Mesendoderm (in vitro differentiated cells): ENCODE data around the gene C12orf57.

Source experiments
- DNase-seq: peaks from one replicate; pipeline ENCODE4 v3.0.0; 2013
- H2AK5ac ChIP-seq: 2 replicates; pipeline ENCODE4 v1.6.1; 2013; ENCODE audit warnings: low read length, inconsistent platforms
- H2BK120ac ChIP-seq: 2 replicates; pipeline ENCODE4 v1.6.1; 2013; ENCODE audit warnings: low read depth, mild to moderate bottlenecking, low read length, moderate library complexity, mixed read lengths
- H2BK15ac ChIP-seq: replicated peaks from 2 replicates; pipeline ENCODE4 v1.6.1; 2013; ENCODE audit warnings: low read depth, mild to moderate bottlenecking, moderate library complexity
- H2BK5ac ChIP-seq: 2 replicates; pipeline ENCODE4 v1.6.1; 2013; ENCODE audit warnings: low read length, inconsistent platforms
- H3K18ac ChIP-seq: 2 replicates; pipeline ENCODE4 v1.6.1; 2013; ENCODE audit warnings: mild to moderate bottlenecking, low read length, mixed read lengths
- H3K23ac ChIP-seq: one replicate; pipeline ENCODE4 v1.6.1; 2013; ENCODE audit warnings: low read length
- H3K27ac ChIP-seq: 2 replicates; pipeline ENCODE4 v1.5.1; 2013; ENCODE audit warnings: low read depth, mild to moderate bottlenecking, inconsistent platforms, low read length, moderate library complexity
- H3K27me3 ChIP-seq: 2 replicates; pipeline ENCODE4 v1.6.1; 2013; ENCODE audit warnings: low read length, control low read depth, mild to moderate bottlenecking, inconsistent platforms; ENCODE audit not compliant: insufficient read depth, poor library complexity
- H3K36me3 ChIP-seq: 2 replicates; pipeline ENCODE4 v1.6.1; 2013; ENCODE audit warnings: low read length, inconsistent platforms; ENCODE audit not compliant: control insufficient read depth, insufficient read depth
- H3K4ac ChIP-seq: one replicate; pipeline ENCODE4 v1.6.1; 2013; ENCODE audit warnings: low read depth, mild to moderate bottlenecking, low read length, moderate library complexity
- H3K4me1 ChIP-seq: 2 replicates; pipeline ENCODE4 v1.6.1; 2013; ENCODE audit warnings: low read depth, low read length, inconsistent platforms; ENCODE audit not compliant: control insufficient read depth
- H3K4me2 ChIP-seq: 2 replicates; pipeline ENCODE4 v1.6.1; 2013; ENCODE audit warnings: low read length
- H3K4me3 ChIP-seq: 2 replicates; pipeline ENCODE4 v1.5.1; 2013; ENCODE audit warnings: mild to moderate bottlenecking, low read length
- H3K56ac ChIP-seq: one replicate; pipeline ENCODE4 v1.6.1; 2013; ENCODE audit warnings: low read length
- H3K79me1 ChIP-seq: 2 replicates; pipeline ENCODE4 v1.6.1; 2013; ENCODE audit warnings: low read length, inconsistent platforms
- H3K79me2 ChIP-seq: 2 replicates; pipeline ENCODE4 v1.6.1; 2013; ENCODE audit warnings: mild to moderate bottlenecking, low read length; ENCODE audit not compliant: control insufficient read depth, insufficient read depth
- H3K9ac ChIP-seq: 2 replicates; pipeline ENCODE4 v1.6.1; 2013; ENCODE audit warnings: low read length, inconsistent platforms
- H4K5ac ChIP-seq: one replicate; pipeline ENCODE4 v1.6.1; 2013; ENCODE audit warnings: low read length
- H4K8ac ChIP-seq: one replicate; pipeline ENCODE4 v1.6.1; 2013; ENCODE audit warnings: low read depth, mild to moderate bottlenecking, control low read depth, low read length, moderate library complexity
- WGBS: extraction: QIAGEN DNeasy Blood & Tissue Kit; methylation state at CpG from one replicate; pipeline ENCODE4 v1.1.7; 2013; ENCODE audit warnings: low lambda C conversion rate, missing lambda C conversion rate; ENCODE audit not compliant: insufficient coverage; ENCODE audit errors: extremely low coverage; 5-methylcytosine and 5-hydroxymethylcytosine counted together

The C12orf57 gene

GRCh38 chr12:6923003-6923732 is 20.7 kb upstream of the C12orf57 start:
- no peaks in the 10 kb centered on the region for H3K27me3 ChIP-seq
- H3K36me3 ChIP-seq = no peaks in the 10 kb centered on the region
- H4K8ac ChIP-seq = no peak overlapping the region
- no peak overlapping the region for H3K27ac ChIP-seq
- no peak overlapping the region for H2BK120ac ChIP-seq
- no peak overlapping the region for H3K4me3 ChIP-seq
- H3K9ac ChIP-seq = no peak overlapping the region
- no peaks in the 10 kb centered on the region for H3K79me1 ChIP-seq
- H2BK5ac ChIP-seq = no peak overlapping the region
- no peaks in the 10 kb centered on the region for H3K79me2 ChIP-seq
- H3K4me1 ChIP-seq = peaks cover 13% of the 10 kb centered on the region
- H3K18ac ChIP-seq = no peak overlapping the region
- no peak overlapping the region for H3K56ac ChIP-seq
- no peak overlapping the region for H2AK5ac ChIP-seq
- no peak overlapping the region for H3K23ac ChIP-seq
- H3K4me2 ChIP-seq = no peak overlapping the region
- no peak overlapping the region for H3K4ac ChIP-seq
- WGBS = no CpG with 5 or more reads among the region's 10 CpGs
- DNase-seq = no peak
- no peak overlapping the region for H2BK15ac ChIP-seq
- no peak overlapping the region for H4K5ac ChIP-seq

GRCh38 chr12:6923851-6924250 is 20.0 kb upstream of the C12orf57 start:
- no peak overlapping the region for H3K18ac ChIP-seq
- H3K9ac ChIP-seq = no peak overlapping the region
- H3K79me1 ChIP-seq = no peaks in the 10 kb centered on the region
- DNase-seq = no peak
- H3K4ac ChIP-seq = no peak overlapping the region
- WGBS = no CpG with 5 or more reads among the region's 6 CpGs
- peaks cover 13% of the 10 kb centered on the region for H3K4me1 ChIP-seq
- H3K4me2 ChIP-seq = no peak overlapping the region
- H2BK15ac ChIP-seq = no peak overlapping the region
- no peak overlapping the region for H3K4me3 ChIP-seq
- no peak overlapping the region for H3K23ac ChIP-seq
- peaks cover 5% of the 10 kb centered on the region for H3K79me2 ChIP-seq
- no peak overlapping the region for H3K27ac ChIP-seq
- no peaks in the 10 kb centered on the region for H3K36me3 ChIP-seq
- no peak overlapping the region for H2BK120ac ChIP-seq
- no peaks in the 10 kb centered on the region for H3K27me3 ChIP-seq
- no peak overlapping the region for H3K56ac ChIP-seq
- no peak overlapping the region for H4K8ac ChIP-seq
- no peak overlapping the region for H4K5ac ChIP-seq
- no peak overlapping the region for H2AK5ac ChIP-seq
- H2BK5ac ChIP-seq = no peak overlapping the region

- H4K5ac ChIP-seq = no peak overlapping the region
- no peak overlapping the region for H2BK15ac ChIP-seq
- peak overlapping the region; percentile 86 for H3K56ac ChIP-seq
- no CpG with 5 or more reads among the region's 1 CpG for WGBS
- H3K4ac ChIP-seq = peak overlapping the region; percentile 44
- peaks cover 19% of the 10 kb centered on the region for H3K4me1 ChIP-seq
- H3K4me3 ChIP-seq = no peak overlapping the region
- H3K18ac ChIP-seq = peak overlapping the region; percentile 19
- H3K23ac ChIP-seq = peak overlapping the region; percentile 91
- peak overlapping the region; percentile 5 for H2BK120ac ChIP-seq
- H4K8ac ChIP-seq = no peak overlapping the region
- peaks cover 19% of the 10 kb centered on the region for H3K79me2 ChIP-seq
- peak; percentile 62 for DNase-seq
- H3K9ac ChIP-seq = peak overlapping the region; percentile 92
- no peaks in the 10 kb centered on the region for H3K27me3 ChIP-seq
- no peaks in the 10 kb centered on the region for H3K36me3 ChIP-seq
- H2AK5ac ChIP-seq = peak overlapping the region; percentile 22
- H2BK5ac ChIP-seq = peak overlapping the region; percentile 89
- H3K27ac ChIP-seq = peak overlapping the region; percentile 94
- peaks cover 4% of the 10 kb centered on the region for H3K79me1 ChIP-seq
- H3K4me2 ChIP-seq = no peak overlapping the region
Measured at GRCh38 chr12:6925239-6925539, 18.6 kb upstream of the C12orf57 start.

GRCh38 chr12:6925540-6926279 is 18.1 kb upstream of the C12orf57 start:
- WGBS = no CpG with 5 or more reads among the region's 8 CpGs

GRCh38 chr12:6927379-6928021 is 16.3 kb upstream of the C12orf57 start, which contains the start of gene ATN1:
Gene ATN1, plus strand, starts transcription at chr12:6927959. Its CDS starts 6,043 bp downstream, at chr12:6934002.
- Histone ChIP-seq H3K18ac (peak within 1 kb of the TSS; percentile 99), H2AK5ac (peak within 1 kb of the TSS; percentile 82), H4K5ac (no peak within 1 kb of the TSS), H2BK5ac (peak within 1 kb of the TSS; percentile 74), H2BK120ac (peak within 1 kb of the TSS; percentile 99), H3K4me1 (peaks cover 19% of the 10 kb centered on the region), H3K79me1 (peaks cover 9% of the 10 kb centered on the region), H3K4me2 (peak within 1 kb of the TSS; percentile 98), H3K36me3 (peaks cover 1% of the 10 kb centered on the region), H3K4ac (peak within 1 kb of the TSS; percentile 100), H3K56ac (peak within 1 kb of the TSS; percentile 98), H3K23ac (peak within 1 kb of the TSS; percentile 68), H3K4me3 (peak within 1 kb of the TSS; percentile 95), H4K8ac (peak within 1 kb of the TSS; percentile 90), H3K27me3 (no peaks in the 10 kb centered on the region), H2BK15ac (peak within 1 kb of the TSS; percentile 28), H3K9ac (peak within 1 kb of the TSS; percentile 96), H3K27ac (peak within 1 kb of the TSS; percentile 94), H3K79me2 (peaks cover 34% of the 10 kb centered on the region)
- peak; percentile 93 for DNase-seq
- WGBS = no CpG with 5 or more reads among the region's 66 CpGs

More at GRCh38 chr12:6925540-6926279, 18.1 kb upstream of the C12orf57 start:
- peak overlapping the region; percentile 79 for H3K4me2 ChIP-seq
- peaks cover 21% of the 10 kb centered on the region for H3K79me2 ChIP-seq
- H4K8ac ChIP-seq = no peak overlapping the region
- peak overlapping the region; percentile 91 for H2AK5ac ChIP-seq
- H3K4ac ChIP-seq = peak overlapping the region; percentile 44
- H3K4me1 ChIP-seq = peaks cover 19% of the 10 kb centered on the region
- H2BK5ac ChIP-seq = peak overlapping the region; percentile 89
- H3K9ac ChIP-seq = peak overlapping the region; percentile 92
- H3K18ac ChIP-seq = peak overlapping the region; percentile 19
- H3K23ac ChIP-seq = peak overlapping the region; percentile 97
- no peaks in the 10 kb centered on the region for H3K27me3 ChIP-seq
- H2BK15ac ChIP-seq = no peak overlapping the region
- H3K36me3 ChIP-seq = no peaks in the 10 kb centered on the region
- peak overlapping the region; percentile 32 for H3K4me3 ChIP-seq
- DNase-seq = peak; percentile 96
- no peak overlapping the region for H2BK120ac ChIP-seq
- peak overlapping the region; percentile 96 for H3K56ac ChIP-seq
- H3K79me1 ChIP-seq = peaks cover 4% of the 10 kb centered on the region
- peak overlapping the region; percentile 94 for H3K27ac ChIP-seq
- H4K5ac ChIP-seq = no peak overlapping the region
